Endothelial cell of umbilical vein (primary cell): ENCODE data around the gene GPSM1. TPM values are rescaled to one million over a fixed set of nuclear protein-coding genes. Genes with fewer than 3 reads are reported as not detected.

Experiments used
- BruUV-seq: library from RNA; stranded (reverse); fragments of 400-500 nt; replicated peaks from 2 replicates; lab custom pipeline; 2021; lab: Mats Ljungman, UMichigan
- CTCF ChIA-PET: fragments of 300-600, 350-600 bp; sonication (Branson Sonifier 250); formaldehyde crosslinking; loops from one replicate; lab custom pipeline; 2021; ENCODE audit warnings: antibody characterized with exemption, inconsistent platforms; lab: Charles Lee
- POLR2A ChIA-PET: fragments of 300-600, 350-600 bp; sonication (Branson Sonifier 250); formaldehyde crosslinking; loops from one replicate; lab custom pipeline; 2021; ENCODE audit warnings: antibody characterized with exemption, inconsistent platforms; lab: Charles Lee
- DNase-seq: peaks from one replicate; pipeline ENCODE4 v3.0.0-alpha.2; 2011; ENCODE audit warnings: low read depth, low spot score
- FAIRE-seq: peaks from 2 replicates; lab custom pipeline; 2011; peaks lifted over from hg19 to GRCh38; lab: Jason Lieb, UNC
- H2AFZ ChIP-seq: 2 replicates; pipeline ENCODE4 v1.6.0; 2012; ENCODE audit warnings: low read depth, low read length, control low read depth, inconsistent platforms
- H3K27ac ChIP-seq: 2 replicates; pipeline ENCODE4 v1.5.1; 2011; ENCODE audit warnings: low read depth, mild to moderate bottlenecking, control low read depth, low read length, moderate library complexity; ENCODE audit not compliant: insufficient read depth
- H3K27me3 ChIP-seq, 2 experiments: 2 replicates each; pipeline versions ENCODE4 v1.6.0 to v1.6.1; 2011; ENCODE audit warnings: low read length in 2 of 2, mixed read lengths in 1 of 2; ENCODE audit not compliant: control insufficient read depth in 2 of 2, insufficient read depth in 2 of 2
- H3K36me3 ChIP-seq, 2 experiments: 2 replicates in 1 of 2; 3 replicates in 1 of 2; pipeline ENCODE4 v1.5.1; 2011; ENCODE audit warnings: low read length in 2 of 2, mild to moderate bottlenecking in 1 of 2, moderate library complexity in 1 of 2; ENCODE audit not compliant: control insufficient read depth in 2 of 2, insufficient read depth in 2 of 2; ENCODE audit errors: extremely low read depth in 1 of 2
- H3K4me1 ChIP-seq: 3 replicates; pipeline ENCODE4 v1.5.1; 2011; ENCODE audit warnings: mild to moderate bottlenecking, low read length; ENCODE audit not compliant: control insufficient read depth, insufficient read depth; ENCODE audit errors: extremely low read depth
- H3K4me2 ChIP-seq: 2 replicates; pipeline ENCODE4 v1.6.1; 2011; ENCODE audit warnings: low read length, control low read depth, mixed read lengths; ENCODE audit not compliant: insufficient read depth
- H3K4me3 ChIP-seq, 3 experiments: fragments of 200-600 bp in 1 of 3; sonication (generic), shearing (Covaris generic) in 1 of 3; replicated peaks in 1 of 3; 2 replicates each; pipeline ENCODE4 v1.5.1; 2011 to 2016; ENCODE audit warnings: control low read depth in 3 of 3, low read length in 3 of 3, mild to moderate bottlenecking in 2 of 3, inconsistent platforms in 1 of 3, low read depth in 1 of 3, moderate library complexity in 1 of 3; ENCODE audit not compliant: insufficient read depth in 1 of 3
- H3K79me2 ChIP-seq: 2 replicates; pipeline ENCODE4 v1.6.0; 2012; ENCODE audit warnings: low read length, inconsistent platforms; ENCODE audit not compliant: control insufficient read depth, insufficient read depth
- H3K9ac ChIP-seq: replicated peaks from 2 replicates; pipeline ENCODE3; 2011; ENCODE audit warnings: low read length, control low read depth; ENCODE audit not compliant: insufficient read depth; ENCODE audit errors: extremely low read depth
- H3K9me1 ChIP-seq: replicated peaks from 3 replicates; pipeline ENCODE4 v1.6.0; 2011; ENCODE audit warnings: mild to moderate bottlenecking, low read length; ENCODE audit not compliant: control insufficient read depth, insufficient read depth; ENCODE audit errors: extremely low read depth
- H3K9me3 ChIP-seq: replicated peaks from 2 replicates; pipeline ENCODE4 v1.5.1; 2012; ENCODE audit warnings: low read length, inconsistent platforms; ENCODE audit not compliant: control insufficient read depth, insufficient read depth
- H4K20me1 ChIP-seq: replicated peaks from 2 replicates; pipeline ENCODE3; 2011; ENCODE audit warnings: mild to moderate bottlenecking, low read length; ENCODE audit not compliant: control insufficient read depth, insufficient read depth; ENCODE audit errors: extremely low read depth
- EZH2 ChIP-seq: IDR thresholded peaks from 2 replicates; pipeline ENCODE4 v1.6.1; 2012; ENCODE audit warnings: borderline replicate concordance, low read depth, mild to moderate bottlenecking, moderate library complexity, low read length, inconsistent platforms; ENCODE audit not compliant: severe bottlenecking
- FOS ChIP-seq: IDR thresholded peaks from 2 replicates; pipeline ENCODE4 v1.6.1; 2011; ENCODE audit warnings: mild to moderate bottlenecking, low read length, moderate library complexity, borderline replicate concordance; ENCODE audit not compliant: insufficient read depth
- GATA2 ChIP-seq: IDR thresholded peaks from 2 replicates; pipeline ENCODE4 v1.7.0; 2011; ENCODE audit warnings: low read depth, mild to moderate bottlenecking, moderate library complexity, mixed read lengths, low read length; ENCODE audit not compliant: insufficient read length, insufficient read depth
- JUN ChIP-seq: IDR thresholded peaks from 2 replicates; pipeline ENCODE4 v1.6.1; 2011; ENCODE audit warnings: borderline replicate concordance, low read depth; ENCODE audit not compliant: insufficient read length, insufficient read depth
- MYC ChIP-seq: IDR thresholded peaks from one replicate; pipeline ENCODE4 v1.6.1; 2011; ENCODE audit warnings: mild to moderate bottlenecking, low read depth, low read length
- POLR2A ChIP-seq: IDR thresholded peaks from 2 replicates; pipeline ENCODE4 v1.6.1; 2012; ENCODE audit warnings: low read depth, mild to moderate bottlenecking, control low read depth, low read length
- POLR2AphosphoS5 ChIP-seq: IDR thresholded peaks from 2 replicates; pipeline ENCODE4 v1.6.1; 2012; ENCODE audit warnings: low read depth, mild to moderate bottlenecking, control low read depth, low read length, moderate library complexity; ENCODE audit not compliant: insufficient read depth
- dilution Hi-C: fragments of 300-500 bp; cut with MboI; formaldehyde crosslinking; loops from one replicate; pipeline ENCODE4 v1.15.0; 2019; ENCODE audit warnings: low sequenced_read_pairs; ENCODE audit not compliant: extremely low pct_ligation_motif_present
- intact Hi-C: fragments of 100-400 bp; cut with micrococcal nuclease; formaldehyde crosslinking; loops from one replicate; pipeline ENCODE4 v1.10.0; 2022
- polyA plus RNA-seq, 4 experiments: library from polyadenylated mRNA; depleted of rRNA in 3 of 4; stranded (reverse) in 3 of 4; unstranded in 1 of 4; fragments of >200 nt; gene quantifications; 2 replicates each; pipeline versions ENCODE4 v1.2.1 to v1.2.3, GENCODE V29; 2011 to 2012; ENCODE audit warnings: missing spikeins in 1 of 4
- total RNA-seq: library from RNA; stranded (reverse); gene quantifications from 2 replicates; pipeline ENCODE4 v1.2.3, GENCODE V29; 2021
- TF ChIP-seq, protein P1 (sequence below): IDR thresholded peaks from 2 replicates; pipeline ENCODE4 v1.6.1; 2011; ENCODE audit not compliant: insufficient read depth, insufficient read length
- TF ChIP-seq, protein P2 (sequence below), 2 donors: IDR thresholded peaks; 1 replicate in 1 of 2; 2 replicates in 1 of 2; pipeline ENCODE4 v1.5.1; 2011; ENCODE audit warnings: low read length in 2 of 2, mild to moderate bottlenecking in 2 of 2, moderate library complexity in 2 of 2, control low read depth in 1 of 2, inconsistent platforms in 1 of 2, low read depth in 1 of 2; ENCODE audit not compliant: insufficient read depth in 1 of 2; ENCODE audit errors: extremely low read depth in 1 of 2

Gene GPSM1
- total and polyA plus RNA-seq, 2 donors (not counting 3 experiments of a cell fraction or from before 2014, with no cell fraction given) = 34.6 to 47.1 TPM

DNA sequence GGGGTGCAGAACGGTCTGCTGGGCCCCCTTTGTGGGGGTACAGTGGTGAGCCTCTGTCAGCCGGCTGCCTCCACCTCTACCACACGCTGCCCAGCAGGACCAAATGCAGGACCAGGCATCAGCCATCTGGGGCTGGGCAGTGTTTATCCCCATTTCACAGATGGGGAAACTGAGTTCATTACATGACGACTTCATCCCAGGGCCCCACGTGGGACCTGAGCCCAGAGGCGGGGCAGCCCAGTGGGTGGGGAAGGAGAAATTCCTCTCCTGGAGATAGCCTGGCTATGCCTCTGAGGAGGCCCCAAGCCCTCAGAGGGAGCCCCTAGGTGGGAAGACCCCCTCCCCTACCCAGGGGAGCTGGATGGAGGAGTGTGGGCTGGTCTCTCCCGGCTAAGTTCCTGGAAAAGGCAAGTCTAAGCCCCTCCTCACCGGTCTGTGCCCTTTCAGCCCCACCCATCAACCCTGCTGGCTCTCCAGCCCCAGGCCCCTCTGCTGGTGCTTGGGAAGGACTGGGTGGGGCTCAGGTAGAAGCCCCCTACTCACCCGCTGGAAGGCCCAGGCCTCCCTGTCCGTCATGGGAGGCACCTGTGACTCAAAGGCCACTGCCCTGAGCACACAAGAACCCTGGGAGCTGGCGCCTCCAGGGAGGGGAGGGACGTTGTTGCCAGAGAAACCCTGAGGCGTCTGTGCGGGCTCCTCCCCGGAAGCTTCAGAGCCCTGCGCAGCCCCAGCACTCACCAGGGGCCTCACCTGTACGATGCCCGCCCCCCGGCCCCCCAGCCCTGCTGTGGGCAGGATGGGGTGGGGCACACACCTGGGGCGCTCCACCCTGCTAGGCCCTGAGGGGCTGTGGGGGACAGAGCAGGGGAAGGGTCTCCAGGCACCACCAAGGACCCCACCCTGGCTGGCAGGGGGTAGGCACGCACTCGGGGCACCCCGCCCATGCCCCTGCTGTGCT, 16.0 kb upstream of the GPSM1 start:
- no peak for FAIRE-seq

More for the DNA sequence above, 16.0 kb upstream of the GPSM1 start:
- Histone ChIP-seq H3K36me3 (no peaks in the 10 kb centered on the region), H3K27ac (no peak overlapping the region), H3K79me2 (no peaks in the 10 kb centered on the region), H3K9ac (no peak overlapping the region), H3K27me3 (no peaks in the 10 kb centered on the region), H3K9me3 (no peaks in the 10 kb centered on the region), H3K9me1 (no peaks in the 10 kb centered on the region), H4K20me1 (no peaks in the 10 kb centered on the region), H3K4me3 (no peak overlapping the region), H3K4me1 (no peaks in the 10 kb centered on the region), H3K4me2 (no peak overlapping the region), H2AFZ (no peak overlapping the region)
- ChIA-PET POLR2A (interaction anchor here (0.5 kb wide), 1 partner anchor 521 kb away, joined by 5 read pairs; no protein-coding TSS in a partner anchor), CTCF (interaction anchor here (0.8 to 3.3 kb wide), 8 partner anchors 12 to 90 kb away, joined by 3 to 27 read pairs (median 11); partner anchors contain the start of genes DNLZ and GPSM1)
- TF ChIP-seq, protein P1, sequence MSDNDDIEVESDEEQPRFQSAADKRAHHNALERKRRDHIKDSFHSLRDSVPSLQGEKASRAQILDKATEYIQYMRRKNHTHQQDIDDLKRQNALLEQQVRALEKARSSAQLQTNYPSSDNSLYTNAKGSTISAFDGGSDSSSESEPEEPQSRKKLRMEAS = no peak
- TF ChIP-seq MYC (no peak), GATA2 (no peak), FOS (no peak), POLR2A (no peak), JUN (no peak), POLR2AphosphoS5 (no peak), EZH2 (no peak)
- TF ChIP-seq, protein P2, sequence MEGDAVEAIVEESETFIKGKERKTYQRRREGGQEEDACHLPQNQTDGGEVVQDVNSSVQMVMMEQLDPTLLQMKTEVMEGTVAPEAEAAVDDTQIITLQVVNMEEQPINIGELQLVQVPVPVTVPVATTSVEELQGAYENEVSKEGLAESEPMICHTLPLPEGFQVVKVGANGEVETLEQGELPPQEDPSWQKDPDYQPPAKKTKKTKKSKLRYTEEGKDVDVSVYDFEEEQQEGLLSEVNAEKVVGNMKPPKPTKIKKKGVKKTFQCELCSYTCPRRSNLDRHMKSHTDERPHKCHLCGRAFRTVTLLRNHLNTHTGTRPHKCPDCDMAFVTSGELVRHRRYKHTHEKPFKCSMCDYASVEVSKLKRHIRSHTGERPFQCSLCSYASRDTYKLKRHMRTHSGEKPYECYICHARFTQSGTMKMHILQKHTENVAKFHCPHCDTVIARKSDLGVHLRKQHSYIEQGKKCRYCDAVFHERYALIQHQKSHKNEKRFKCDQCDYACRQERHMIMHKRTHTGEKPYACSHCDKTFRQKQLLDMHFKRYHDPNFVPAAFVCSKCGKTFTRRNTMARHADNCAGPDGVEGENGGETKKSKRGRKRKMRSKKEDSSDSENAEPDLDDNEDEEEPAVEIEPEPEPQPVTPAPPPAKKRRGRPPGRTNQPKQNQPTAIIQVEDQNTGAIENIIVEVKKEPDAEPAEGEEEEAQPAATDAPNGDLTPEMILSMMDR (IDR thresholded peaks at IDR 0.05; ENCODE audit: extremely low read depth in 1 of 2, insufficient read depth in 1 of 2, low read depth in 1 of 2, low read length in 2 of 2) = no peak
- no peak for DNase-seq
- intact Hi-C loops (loop anchor here (1.0 to 2.0 kb wide), 3 partner anchors 31 to 89 kb away; partner anchors contain the start of genes DNLZ and SNAPC4), dilution Hi-C loops (no loop called here)
- no TSS peak for BruUV-seq
